Measurements from ENCODE around the gene ADO. TPM values are rescaled to one million over a fixed set of nuclear protein-coding genes. Genes with fewer than 3 reads are reported as not detected.

Gene ADO
- total RNA-seq, 1 donor from 2014 or later, result 42.4 TPM

DNA sequence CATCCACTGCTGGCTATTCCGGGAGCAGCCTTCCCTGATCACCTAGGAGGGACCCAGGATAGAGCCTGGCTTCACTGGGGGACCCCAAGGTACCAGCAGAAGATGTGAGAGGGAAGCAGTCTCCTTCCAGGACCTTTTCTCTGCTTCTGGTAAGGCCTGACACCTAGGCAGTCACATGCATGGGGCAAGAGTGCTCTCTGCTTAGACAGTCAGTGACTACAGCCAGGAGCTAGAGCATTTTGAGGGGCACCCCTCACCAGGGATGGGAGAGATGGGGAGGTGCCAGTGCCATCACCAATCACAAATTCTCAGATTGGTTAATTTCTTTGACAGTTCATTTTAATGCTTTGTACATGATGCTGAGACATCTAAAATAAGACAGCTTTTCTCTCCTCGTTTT lies 13.9 kb upstream of the ADO start:
- DNase-seq (ENCODE audit: low spot score in 2 of 2), result no peak

DNA sequence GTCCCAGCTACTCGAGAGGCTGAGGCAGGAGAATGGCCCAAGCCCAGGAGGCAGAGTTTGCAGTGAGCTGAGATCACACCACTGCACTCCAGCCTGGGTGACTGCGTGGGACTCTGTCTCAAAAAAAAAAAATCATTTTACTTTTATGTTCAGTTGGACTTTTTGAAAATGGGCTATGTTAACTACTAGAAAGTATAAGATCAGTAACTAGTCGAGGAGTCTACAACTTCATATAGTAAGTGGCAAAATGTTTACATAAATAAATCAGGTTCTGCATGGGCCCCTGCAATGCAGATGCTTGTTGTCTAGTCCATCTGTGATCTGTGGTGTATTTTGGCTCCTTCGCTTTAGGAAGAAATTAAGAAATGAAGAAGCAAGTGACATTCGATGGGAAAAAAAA lies 12.3 kb upstream of the ADO start:
- DNase-seq (ENCODE audit: low spot score in 2 of 2) (no peak), FAIRE-seq (no peak)

More for the DNA sequence above, 13.9 kb upstream of the ADO start:
- FAIRE-seq, result no peak

DNA sequence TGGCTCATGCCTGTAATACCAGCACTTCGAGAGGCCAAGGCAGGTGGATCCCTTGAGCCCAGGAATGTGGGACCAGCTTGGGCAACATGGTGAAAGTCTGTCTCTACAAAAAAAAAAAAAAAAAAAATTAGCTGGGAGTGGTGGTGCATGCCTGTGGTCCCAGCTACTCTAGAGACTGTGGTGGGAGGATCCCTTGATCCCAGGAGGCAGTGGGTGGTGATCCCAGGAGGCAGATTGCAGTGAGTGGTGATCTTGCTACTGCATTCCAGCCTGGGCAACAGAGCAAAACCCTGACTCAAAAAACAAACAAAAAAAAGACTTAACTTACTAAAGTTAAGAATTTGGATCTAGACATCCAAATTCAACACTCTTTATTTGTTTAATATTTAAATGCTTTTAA lies 10.2 kb upstream of the ADO start:
- FAIRE-seq, result no peak

DNA sequence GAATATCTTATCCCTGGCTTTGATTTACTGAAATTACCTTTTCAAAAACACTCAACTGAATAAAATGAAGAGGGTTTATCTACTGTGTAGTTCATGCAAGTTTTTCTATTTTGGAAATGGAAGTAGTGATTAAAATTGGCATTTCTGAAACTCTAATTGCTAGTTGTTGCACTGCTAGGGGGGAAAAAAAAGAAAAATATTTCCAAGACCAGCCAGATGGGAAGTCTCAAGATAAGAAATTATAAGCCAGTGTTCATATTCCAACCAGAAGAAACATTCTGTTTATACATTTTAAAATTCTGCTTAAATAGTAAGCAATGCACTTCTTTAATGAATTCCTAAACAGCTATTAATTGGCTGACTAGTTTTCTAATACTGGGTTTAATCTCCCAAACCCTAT lies 9.4 kb upstream of the ADO start:
- FAIRE-seq (no peak), DNase-seq (ENCODE audit: low spot score in 2 of 2) (no peak)

More for the DNA sequence above, 10.2 kb upstream of the ADO start:
- no peak for DNase-seq (ENCODE audit: low spot score in 2 of 2)

DNA sequence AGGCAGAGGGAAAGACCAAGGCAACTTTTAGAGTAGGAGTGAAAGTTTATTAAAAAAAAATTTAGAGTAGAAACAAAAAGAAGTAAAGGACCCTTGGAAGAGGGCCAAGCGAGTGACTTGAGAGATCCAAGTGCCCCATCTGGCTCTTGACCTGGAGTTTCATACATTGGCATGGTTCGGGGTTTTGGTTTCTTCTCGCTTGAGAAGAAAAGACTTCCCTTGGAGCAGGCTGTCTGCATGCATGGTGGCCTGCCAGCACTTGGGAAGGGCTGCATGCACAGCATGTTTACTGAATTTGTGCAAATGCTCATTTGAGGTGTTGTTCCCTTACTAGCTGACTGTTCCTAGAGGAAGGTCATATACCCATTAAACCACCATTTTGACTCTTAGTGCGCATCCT lies 8.8 kb upstream of the ADO start:
- FAIRE-seq (no peak), DNase-seq (ENCODE audit: low spot score in 2 of 2) (no peak)

DNA sequence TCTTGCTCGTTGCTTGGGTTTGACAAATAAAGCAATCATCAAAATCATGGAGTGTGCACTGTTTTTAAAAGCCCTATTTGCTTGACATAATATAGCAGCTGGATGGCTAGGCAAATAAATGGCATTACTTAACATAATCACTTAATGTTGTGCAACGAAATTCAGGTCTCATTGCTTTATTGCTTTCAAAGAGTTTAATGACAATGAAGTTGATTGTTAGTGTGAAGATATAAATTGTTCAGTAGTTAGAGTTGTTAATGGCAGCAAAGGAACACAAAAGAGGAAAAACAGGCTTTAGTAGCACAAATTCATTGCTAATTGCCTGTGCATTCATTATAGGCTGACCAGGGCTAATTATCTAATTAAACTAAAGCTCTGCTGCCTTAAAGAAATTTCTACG lies 7.6 kb upstream of the ADO start:
- DNase-seq (ENCODE audit: low spot score in 2 of 2) (no peak), FAIRE-seq (no peak)

DNA sequence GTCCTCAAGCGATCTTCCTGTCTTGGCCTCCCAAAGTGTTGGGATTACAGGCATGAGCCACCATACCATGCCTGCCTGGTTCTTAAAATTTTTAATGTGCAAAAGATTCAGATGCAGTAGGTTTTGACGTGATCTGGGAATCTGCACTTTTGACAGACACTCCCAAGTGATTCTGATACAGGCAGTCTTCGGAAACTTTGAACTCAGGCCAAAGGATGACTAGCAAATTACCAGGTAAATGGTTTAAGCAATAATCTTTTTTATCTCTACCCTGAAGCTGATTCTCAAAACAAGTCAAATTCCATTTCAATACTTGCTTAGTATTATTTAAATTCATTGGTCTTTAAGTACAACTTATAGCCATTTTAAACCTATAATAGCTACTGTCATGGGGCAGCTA lies 2.6 kb upstream of the ADO start:
- DNase-seq (ENCODE audit: low spot score in 2 of 2) (no peak), FAIRE-seq (no peak)

DNA sequence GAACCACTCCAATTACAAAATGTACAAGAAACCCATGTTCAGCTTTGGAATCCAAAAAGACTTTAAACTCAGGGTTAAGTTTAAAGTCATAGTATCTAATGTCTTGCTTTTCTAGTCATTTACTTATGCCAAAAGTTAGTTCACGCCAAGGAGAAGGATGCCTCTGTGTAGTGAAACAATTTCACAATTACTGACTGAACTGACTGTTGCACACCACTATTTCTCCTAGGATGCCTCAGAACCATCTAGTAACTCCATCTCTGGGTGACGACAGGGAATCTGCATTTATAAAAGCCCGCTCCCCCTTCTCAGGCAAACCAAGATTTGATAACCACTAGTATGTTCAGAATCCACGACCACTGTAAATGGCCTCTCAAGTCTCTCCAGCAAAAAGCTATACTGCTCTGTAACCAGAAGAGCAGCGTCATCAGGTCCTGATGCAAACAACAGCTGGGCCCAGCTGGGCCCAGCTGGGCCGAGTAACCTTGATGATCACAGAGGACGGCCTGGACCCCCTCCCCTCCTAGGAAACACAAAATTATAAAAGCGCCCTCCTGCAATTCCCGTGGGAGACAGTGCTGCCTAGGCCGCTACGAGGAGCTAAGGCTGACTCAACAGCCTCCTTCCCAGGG lies 680 bp upstream of the ADO start:
- FAIRE-seq, result no peak

DNA sequence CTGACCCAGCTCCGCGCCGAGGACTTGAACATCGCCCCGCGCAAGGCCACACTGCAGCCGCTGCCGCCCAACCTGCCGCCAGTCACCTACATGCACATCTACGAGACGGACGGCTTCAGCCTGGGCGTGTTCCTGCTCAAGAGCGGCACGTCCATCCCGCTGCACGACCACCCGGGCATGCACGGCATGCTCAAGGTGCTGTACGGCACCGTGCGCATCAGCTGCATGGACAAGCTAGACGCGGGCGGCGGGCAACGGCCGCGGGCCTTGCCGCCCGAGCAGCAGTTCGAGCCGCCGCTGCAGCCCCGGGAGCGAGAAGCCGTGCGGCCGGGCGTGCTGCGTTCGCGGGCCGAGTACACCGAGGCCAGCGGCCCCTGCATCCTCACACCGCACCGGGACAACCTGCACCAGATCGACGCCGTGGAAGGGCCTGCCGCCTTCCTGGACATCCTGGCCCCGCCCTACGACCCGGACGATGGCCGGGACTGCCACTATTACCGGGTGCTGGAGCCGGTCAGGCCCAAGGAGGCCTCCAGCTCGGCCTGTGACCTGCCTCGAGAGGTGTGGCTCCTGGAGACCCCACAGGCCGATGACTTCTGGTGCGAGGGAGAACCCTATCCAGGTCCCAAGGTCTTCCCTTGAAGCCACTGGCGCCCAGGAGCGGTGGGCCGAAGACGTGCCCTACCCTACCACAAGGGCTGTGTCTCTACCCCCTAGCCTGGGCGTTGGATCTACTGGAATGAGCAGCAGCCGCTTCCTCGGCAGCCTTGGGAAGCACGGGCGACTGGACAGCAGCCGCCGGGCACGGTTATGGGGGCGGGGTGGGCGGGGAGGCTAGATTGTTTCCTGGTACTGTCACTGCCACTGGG lies 945 bp downstream of the ADO start:
- DNase-seq (ENCODE audit: low spot score in 2 of 2) (peak in 1 of 2 donors; percentile 25), FAIRE-seq (no peak)

More for the DNA sequence above, 680 bp upstream of the ADO start:
- peak in 1 of 2 donors; percentile 6 for DNase-seq (ENCODE audit: low spot score in 2 of 2)

DNA sequence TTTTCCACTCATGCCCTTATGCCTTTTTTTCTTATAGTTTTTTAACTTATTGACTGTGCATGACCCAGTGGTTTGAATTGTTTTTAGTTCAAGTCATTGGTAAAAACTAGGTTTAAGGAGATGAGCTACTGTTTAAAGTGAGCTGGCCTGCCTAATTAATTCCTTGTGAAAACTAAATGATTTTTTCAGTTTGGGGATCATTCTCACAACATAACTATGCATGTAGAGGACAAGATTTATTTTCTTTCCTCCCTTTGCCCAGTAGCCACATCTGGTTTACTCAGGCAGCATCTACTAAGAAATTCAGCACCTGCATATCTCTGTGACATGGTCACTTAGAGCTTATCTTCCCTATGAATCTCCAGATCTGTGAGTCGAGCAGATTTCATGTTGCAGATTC lies 1.7 kb downstream of the ADO start:
- DNase-seq (ENCODE audit: low spot score in 2 of 2), result peak in 1 of 2 donors; percentile 19
- FAIRE-seq, result no peak

DNA sequence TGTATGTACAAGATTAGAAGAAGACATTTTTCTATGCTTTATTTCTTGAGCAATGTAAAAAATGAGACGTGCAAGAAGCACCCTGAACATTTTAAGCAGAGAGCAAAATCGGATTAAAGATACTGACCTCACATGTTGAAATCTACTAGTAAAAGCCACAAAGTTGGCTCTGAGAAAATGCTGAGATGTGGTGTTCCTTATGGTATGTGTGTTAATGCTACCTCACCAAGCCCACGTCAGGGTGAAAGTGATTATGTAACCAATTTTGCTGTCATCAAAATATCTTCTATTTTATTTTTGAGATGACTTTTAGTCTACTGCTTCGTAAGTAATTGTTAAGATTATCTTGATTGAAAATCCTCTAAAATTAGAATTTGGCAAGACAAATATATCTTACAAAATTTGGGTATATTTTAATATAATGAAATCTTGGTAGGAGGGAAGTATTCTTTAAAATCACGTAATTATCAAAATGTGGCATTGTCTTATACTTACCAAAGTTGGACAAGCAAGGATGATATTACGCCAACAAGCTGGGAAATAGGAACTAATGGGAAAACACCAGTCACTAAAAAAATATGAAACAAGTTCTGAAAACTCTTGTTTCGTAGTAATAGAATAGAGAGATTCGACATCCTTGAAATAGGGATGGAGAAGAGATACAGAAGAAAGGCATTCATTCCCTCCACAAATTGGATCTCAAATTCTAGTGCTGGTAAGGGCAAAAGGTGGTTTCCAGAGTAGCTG lies 5.8 kb downstream of the ADO start:
- FAIRE-seq, result no peak
- DNase-seq (ENCODE audit: low spot score in 2 of 2), result peak in 1 of 2 donors; percentile 5

DNA sequence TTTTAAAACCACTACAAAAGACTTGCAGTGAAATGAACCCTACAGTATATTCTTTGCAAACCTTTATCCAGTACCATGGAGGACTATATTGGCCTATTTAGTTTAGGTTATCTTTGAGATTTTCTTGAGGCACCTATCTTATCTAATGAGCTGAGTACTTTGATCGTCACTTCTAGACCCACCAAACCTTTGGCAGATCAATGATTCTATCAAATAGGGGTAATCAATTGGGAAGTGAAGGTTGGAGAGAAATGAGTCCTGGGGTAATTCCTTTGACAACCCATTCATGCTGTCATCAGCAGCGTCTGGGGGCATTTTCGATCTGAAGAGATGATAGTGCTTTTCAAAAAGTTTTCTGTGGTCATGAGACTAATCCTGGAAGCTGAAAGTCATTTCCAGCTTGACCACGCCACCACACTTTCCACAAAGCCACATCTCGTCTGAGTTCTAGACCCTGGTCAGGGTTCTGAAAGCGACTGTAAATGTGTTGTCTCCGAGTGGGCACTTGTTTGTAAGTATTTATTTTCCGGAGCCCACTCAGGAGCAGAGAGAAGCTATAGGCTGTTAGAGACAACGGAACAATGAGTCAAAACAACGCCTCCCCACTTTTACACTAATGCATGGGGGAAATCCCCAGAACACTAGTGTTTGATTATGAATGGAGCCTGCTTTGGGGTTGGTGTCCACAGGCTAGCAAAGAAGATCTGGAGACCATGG lies 6.8 kb downstream of the ADO start:
- DNase-seq (ENCODE audit: low spot score in 2 of 2), result peak in 1 of 2 donors; percentile 10
- FAIRE-seq, result no peak

DNA sequence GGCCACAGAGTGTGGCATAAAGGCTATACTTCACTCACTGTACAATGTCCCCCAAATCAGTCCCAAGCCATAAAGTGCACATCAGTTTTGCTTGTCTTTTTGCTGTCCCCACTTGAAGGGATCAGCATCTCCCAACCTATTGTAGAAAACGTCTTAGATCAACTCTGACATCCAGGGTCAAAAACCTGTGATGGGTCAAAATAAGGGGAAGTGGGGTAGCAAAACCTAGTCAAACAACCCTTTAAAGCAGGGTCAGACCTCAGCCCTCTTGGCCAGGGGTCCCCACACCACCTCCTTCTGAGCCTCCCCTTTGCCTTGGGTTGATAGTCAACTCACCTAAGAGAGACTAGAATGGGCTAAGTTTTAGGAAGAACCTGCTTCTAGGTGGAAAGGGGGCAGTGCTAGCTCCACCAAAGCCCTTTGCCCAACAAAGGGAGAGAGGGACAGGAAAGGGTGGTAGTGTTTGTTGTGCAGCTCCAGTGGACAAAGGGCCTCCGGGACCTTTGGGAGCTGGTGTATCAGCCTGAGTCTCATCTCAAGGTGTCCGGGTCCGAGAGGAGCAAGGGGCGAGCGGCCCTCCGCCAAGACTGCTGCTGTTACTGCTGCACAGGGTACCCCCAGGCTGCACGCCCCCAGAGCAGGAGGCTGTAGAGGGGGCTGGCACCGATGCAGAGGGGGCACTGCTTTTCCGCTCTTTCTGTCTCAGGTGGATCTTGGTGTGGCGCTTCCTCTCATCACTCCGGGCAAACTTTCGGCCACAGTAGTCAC lies 8.3 kb downstream of the ADO start:
- DNase-seq (ENCODE audit: low spot score in 2 of 2) (peak in 1 of 2 donors; percentile 6), FAIRE-seq (no peak)

DNA sequence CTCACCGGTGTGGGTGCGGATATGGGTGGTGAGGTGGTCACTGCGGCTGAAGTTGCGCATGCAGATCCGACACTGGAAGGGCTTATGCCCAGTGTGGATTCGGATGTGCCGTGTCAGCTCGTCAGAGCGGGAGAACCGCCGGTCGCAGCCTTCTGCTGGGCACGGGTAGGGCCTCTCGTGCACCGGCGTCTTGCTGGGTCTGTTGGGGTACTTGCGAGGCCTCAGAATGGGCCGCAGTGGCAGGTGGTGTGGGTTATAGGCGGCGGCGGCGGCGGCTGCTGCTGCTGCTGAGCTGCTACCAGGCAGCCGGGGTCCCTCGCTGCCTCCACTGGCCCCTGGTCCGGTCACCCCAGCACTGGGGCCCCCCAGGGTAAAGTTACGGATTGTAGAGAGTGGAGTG lies 8.9 kb downstream of the ADO start:
- DNase-seq (ENCODE audit: low spot score in 2 of 2) (no peak), FAIRE-seq (no peak)

DNA sequence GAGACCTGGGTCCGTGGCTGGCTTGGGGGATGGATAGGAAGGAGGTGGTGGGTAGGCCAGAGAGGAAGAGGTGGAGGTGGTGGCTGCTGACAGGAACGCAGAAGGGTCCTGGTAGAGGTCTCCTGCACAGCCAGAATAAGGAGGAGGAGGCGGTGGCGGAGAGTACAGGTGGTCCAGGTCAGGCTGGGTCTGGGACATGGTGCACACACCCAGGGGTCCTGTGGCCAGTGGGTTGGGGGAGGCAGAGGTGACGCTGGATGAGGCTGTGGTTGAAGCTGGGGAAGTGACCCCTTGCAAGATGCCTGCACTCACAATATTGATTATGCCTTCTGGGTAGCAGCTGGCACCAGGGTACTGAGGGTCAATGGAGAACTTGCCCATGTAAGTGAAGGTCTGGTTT lies 9.5 kb downstream of the ADO start:
- DNase-seq (ENCODE audit: low spot score in 2 of 2) (peak in 1 of 2 donors; percentile 18), FAIRE-seq (no peak)

DNA sequence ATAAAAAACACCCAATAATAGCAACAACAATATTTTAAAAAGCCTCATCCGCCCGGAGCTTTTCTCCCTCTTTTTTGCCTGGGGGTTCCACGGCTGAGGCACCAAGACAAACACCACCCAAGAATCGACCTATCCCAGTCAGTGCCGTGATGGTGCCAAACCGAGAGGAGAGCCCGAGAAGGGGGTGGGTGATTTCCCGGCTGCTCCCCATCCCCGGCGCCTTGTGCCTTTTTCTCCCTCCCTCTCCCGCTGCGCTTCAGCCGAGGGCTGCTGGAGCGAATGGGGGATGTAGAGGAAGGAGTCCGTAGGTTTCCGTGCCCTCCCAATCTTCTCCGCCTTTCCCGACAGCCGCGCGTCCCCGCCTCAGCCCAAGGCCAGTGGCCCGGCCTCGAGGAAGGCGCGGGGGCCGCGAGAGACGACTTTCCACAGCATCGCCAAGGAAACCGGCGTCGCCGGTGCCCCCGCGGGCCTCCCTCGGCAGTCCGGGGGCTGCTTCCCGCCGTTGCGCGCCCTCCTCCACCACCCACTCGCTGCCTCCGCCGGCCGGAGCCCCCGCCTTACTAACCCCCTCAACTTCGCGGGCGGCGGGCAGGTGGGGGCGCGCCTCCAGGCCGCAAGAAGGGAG lies 10.3 kb downstream of the ADO start:
- FAIRE-seq, result no peak

DNA sequence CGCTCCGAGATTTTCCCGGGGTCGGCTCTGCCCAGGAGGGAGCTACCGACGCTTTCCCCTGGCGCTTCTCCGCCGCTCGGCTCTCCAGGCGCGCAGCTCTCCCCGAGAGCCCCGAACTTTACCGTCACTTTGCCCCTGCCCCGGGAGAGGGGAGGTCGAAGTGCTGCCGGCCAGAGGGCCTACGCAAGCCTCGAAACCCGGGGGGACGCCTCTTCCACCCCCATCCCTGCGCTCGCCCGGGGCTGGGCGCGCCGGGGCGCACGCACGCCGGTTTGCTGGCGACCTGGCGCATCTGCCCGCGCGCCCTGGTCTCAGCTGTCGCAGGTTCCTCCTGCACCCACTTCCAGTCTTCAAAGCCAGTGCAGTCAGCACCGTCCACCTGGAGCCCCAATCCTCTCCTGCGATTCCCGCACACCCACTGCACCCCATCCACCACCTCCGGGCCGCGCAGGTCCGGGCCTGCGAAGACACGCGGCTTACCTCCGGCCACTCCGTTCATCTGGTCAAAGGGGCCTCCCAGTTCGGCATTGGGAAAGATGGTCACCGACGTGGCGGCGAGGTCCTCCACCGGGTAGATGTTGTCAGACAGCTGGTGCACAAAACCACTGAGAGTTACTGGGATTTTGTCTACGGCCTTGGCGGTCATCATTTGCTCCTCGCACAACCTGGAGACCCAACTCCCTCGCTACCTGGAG lies 11.0 kb downstream of the ADO start:
- peak in 1 of 2 donors; percentile 39 for DNase-seq (ENCODE audit: low spot score in 2 of 2)
- FAIRE-seq, result no peak

More for the DNA sequence above, 10.3 kb downstream of the ADO start:
- DNase-seq (ENCODE audit: low spot score in 2 of 2), result peak in 1 of 2 donors; percentile 30

DNA sequence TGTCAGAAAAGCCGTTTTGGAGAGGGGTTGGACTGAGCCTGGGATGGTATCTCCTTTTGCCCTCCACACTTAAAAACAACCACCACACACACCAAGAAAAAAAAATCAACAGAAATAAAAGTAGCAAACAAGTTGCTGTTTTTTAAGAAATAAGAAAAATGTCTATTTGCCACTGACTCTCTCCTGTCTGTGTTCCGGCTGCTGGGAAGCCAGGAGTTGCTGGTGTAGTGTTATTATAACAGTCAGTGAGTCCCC lies 11.5 kb downstream of the ADO start:
- DNase-seq (ENCODE audit: low spot score in 2 of 2) (no peak), FAIRE-seq (no peak)
